IgD-negative memory B cell (primary cell): ENCODE results near the gene CHRNA9. TPM values are rescaled to one million over a fixed set of nuclear protein-coding genes. Genes with fewer than 3 reads are reported as not detected.

ENCODE experiments used
- H3K27ac Mint-ChIP-seq, 3 donors: one replicate each; pipeline ENCODE4 v1.8.0; 2020 to 2022; ENCODE audit warnings: mild to moderate bottlenecking in 3 of 3, mixed read lengths in 3 of 3, moderate library complexity in 1 of 3
- H3K27me3 Mint-ChIP-seq: one replicate; pipeline ENCODE4 v1.8.0; 2021; ENCODE audit warnings: mixed read lengths
- H3K36me3 Mint-ChIP-seq: one replicate; pipeline ENCODE4 v1.8.0; 2020; ENCODE audit warnings: mild to moderate bottlenecking, mixed read lengths
- H3K4me1 Mint-ChIP-seq, 3 donors: one replicate each; pipeline ENCODE4 v1.8.0; 2020 to 2022; ENCODE audit warnings: mixed read lengths in 3 of 3, mild to moderate bottlenecking in 1 of 3
- H3K4me3 Mint-ChIP-seq, 4 donors: one replicate each; pipeline ENCODE4 v1.8.0; 2020 to 2022; ENCODE audit warnings: mild to moderate bottlenecking in 4 of 4, mixed read lengths in 4 of 4, moderate library complexity in 3 of 4
- H3K9me3 Mint-ChIP-seq, 3 donors: one replicate each; pipeline ENCODE4 v1.8.0; 2020 to 2021; ENCODE audit warnings: mixed read lengths in 3 of 3, mild to moderate bottlenecking in 1 of 3
- polyA plus RNA-seq: library from polyadenylated mRNA; unstranded; fragments of 300-500 nt; fragmentation: Illumina TruSeq; gene quantifications from one replicate; pipeline ENCODE4 v1.2.3, GENCODE V29; 2021

The CHRNA9 gene
- polyA plus RNA-seq, 1 donor from 2014 or later = not detected

DNA sequence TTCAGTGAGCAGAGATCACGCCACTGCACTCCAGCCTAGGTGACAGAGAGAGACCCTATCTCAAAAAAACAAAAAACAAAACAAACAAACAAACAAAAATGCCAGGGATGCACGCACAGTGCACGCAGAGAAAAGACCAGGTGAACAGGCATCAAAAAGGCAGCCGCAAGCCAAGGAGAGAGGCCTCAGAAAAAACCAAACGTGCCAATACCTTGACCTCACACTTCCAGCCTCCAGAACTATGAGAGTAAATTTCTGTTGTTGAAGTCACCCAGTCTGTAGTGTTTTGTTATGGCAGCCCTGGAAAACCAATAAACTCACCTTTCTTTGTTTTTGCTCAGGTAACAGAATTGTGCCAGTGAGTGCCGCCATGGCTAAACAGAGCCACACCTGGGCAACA is 66.0 kb downstream of the CHRNA9 start:
- Mint-ChIP-seq H3K9me3 (peaks cover 0 to 2% (median 0%) of the 10 kb centered on the region in 3 donors), H3K36me3 (peaks cover 2% of the 10 kb centered on the region), H3K4me1 (no peaks in the 10 kb centered on the region), H3K27me3 (no peaks in the 10 kb centered on the region), H3K27ac (no peak overlapping the region), H3K4me3 (no peak overlapping the region)

DNA sequence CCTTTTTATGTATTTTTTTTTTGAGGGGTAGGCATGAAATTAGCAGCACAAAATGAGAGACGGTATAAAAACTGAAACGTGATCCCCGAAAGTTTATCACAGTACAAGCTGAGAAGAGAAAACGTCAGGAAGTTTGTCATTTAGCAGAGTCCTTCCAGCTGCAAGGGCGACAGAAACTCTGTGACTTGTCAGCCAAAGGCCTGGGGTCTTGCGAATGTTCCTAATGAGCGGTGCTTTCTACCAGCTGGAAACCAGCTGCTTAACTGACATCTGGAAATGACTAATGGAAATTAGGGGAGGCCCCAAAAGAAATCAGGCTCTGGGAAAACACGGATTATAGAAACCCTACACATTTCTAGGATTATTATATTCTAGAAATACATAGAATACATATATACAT is 66.5 kb downstream of the CHRNA9 start:
- peaks cover 2% of the 10 kb centered on the region for H3K36me3 Mint-ChIP-seq

DNA sequence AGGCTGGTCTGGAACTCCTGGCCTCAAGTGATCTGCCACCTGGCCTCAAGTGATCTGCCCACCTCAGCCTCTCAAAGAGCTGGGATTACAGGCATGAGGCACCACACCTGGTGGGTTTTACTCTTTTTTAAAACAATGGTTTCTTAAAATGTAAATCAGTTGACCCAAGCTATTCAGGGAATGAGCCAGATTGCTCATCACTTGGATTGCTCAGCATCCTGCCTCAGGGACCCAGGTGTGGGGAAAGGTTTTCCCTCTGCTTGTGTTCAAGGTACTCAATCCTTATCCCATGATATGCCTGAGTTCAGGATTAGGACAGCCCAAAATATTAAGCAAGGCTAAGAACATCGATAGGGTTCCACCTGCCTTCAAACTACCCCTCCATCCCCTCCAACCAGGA is 67.4 kb downstream of the CHRNA9 start:
- Mint-ChIP-seq H3K4me1 (no peaks in the 10 kb centered on the region), H3K9me3 (peaks cover 0 to 6% (median 6%) of the 10 kb centered on the region in 3 donors), H3K36me3 (peaks cover 2% of the 10 kb centered on the region), H3K27ac (no peak overlapping the region), H3K4me3 (no peak overlapping the region), H3K27me3 (no peaks in the 10 kb centered on the region)

More for the DNA sequence above, 66.5 kb downstream of the CHRNA9 start:
- H3K4me3 Mint-ChIP-seq = no peak overlapping the region
- no peaks in the 10 kb centered on the region for H3K27me3 Mint-ChIP-seq
- no peak overlapping the region for H3K27ac Mint-ChIP-seq
- H3K4me1 Mint-ChIP-seq = no peaks in the 10 kb centered on the region
- peaks cover 0 to 2% (median 0%) of the 10 kb centered on the region in 3 donors for H3K9me3 Mint-ChIP-seq

- Mint-ChIP-seq H3K27me3 (no peaks in the 10 kb centered on the region), H3K36me3 (peaks cover 2% of the 10 kb centered on the region), H3K27ac (no peak overlapping the region), H3K4me3 (no peak overlapping the region), H3K9me3 (peaks cover 0 to 9% (median 9%) of the 10 kb centered on the region in 3 donors), H3K4me1 (no peaks in the 10 kb centered on the region)
Observed at GRCh38 chr4:40403081-40403480, 67.9 kb downstream of the CHRNA9 start.

Other genes starting within 250 kb of the CHRNA9 start
- 255 TPM for gene RHOH, start 138.3 kb upstream of the CHRNA9 start, polyA plus RNA-seq